ENCODE results near the gene STEAP1B.

STEAP1B gene

GRCh38 chr7:22430457-22430856 lies 69.5 kb downstream of the STEAP1B start:
- H3K9ac ChIP-seq (ENCODE audit: low read length in 2 of 2) = no peak overlapping the region
- no peaks in the 10 kb centered on the region for H3K36me3 ChIP-seq (ENCODE audit: control insufficient read depth in 2 of 2, insufficient read depth in 2 of 2, low read length in 2 of 2)
- no peaks in the 10 kb centered on the region for H3K4me1 ChIP-seq (ENCODE audit: control insufficient read depth, insufficient read depth, low read length)
- H3K27ac ChIP-seq (ENCODE audit: low read length) = no peak overlapping the region
- no peak overlapping the region for H3K4me3 ChIP-seq (ENCODE audit: low read length in 2 of 2)
- H3K9me3 ChIP-seq (ENCODE audit: control insufficient read depth in 2 of 2, low read length in 2 of 2) = no peaks in the 10 kb centered on the region
- H3K27me3 ChIP-seq (ENCODE audit: control insufficient read depth in 1 of 2, insufficient read depth in 2 of 2, low read length in 2 of 2) = no peaks in the 10 kb centered on the region

- Histone ChIP-seq H3K27me3 (ENCODE audit: control insufficient read depth in 1 of 2, insufficient read depth in 2 of 2, low read length in 2 of 2) (no peaks in the 10 kb centered on the region), H3K36me3 (ENCODE audit: control insufficient read depth in 2 of 2, insufficient read depth in 2 of 2, low read length in 2 of 2) (no peaks in the 10 kb centered on the region), H3K4me1 (ENCODE audit: control insufficient read depth, insufficient read depth, low read length) (no peaks in the 10 kb centered on the region), H3K9me3 (ENCODE audit: control insufficient read depth in 2 of 2, low read length in 2 of 2) (no peaks in the 10 kb centered on the region), H3K4me3 (ENCODE audit: low read length in 2 of 2) (no peak overlapping the region), H3K9ac (ENCODE audit: low read length in 2 of 2) (no peak overlapping the region), H3K27ac (ENCODE audit: low read length) (no peak overlapping the region)
Observed at GRCh38 chr7:22429386-22429785, 70.6 kb downstream of the STEAP1B start.

- H3K9ac ChIP-seq (ENCODE audit: low read length in 2 of 2) = no peak overlapping the region
- H3K27ac ChIP-seq (ENCODE audit: low read length) = no peak overlapping the region
- H3K36me3 ChIP-seq (ENCODE audit: control insufficient read depth in 2 of 2, insufficient read depth in 2 of 2, low read length in 2 of 2) = no peaks in the 10 kb centered on the region
- H3K9me3 ChIP-seq (ENCODE audit: control insufficient read depth in 2 of 2, low read length in 2 of 2) = no peaks in the 10 kb centered on the region
- H3K4me1 ChIP-seq (ENCODE audit: control insufficient read depth, insufficient read depth, low read length) = no peaks in the 10 kb centered on the region
- H3K4me3 ChIP-seq (ENCODE audit: low read length in 2 of 2) = no peak overlapping the region
- no peaks in the 10 kb centered on the region for H3K27me3 ChIP-seq (ENCODE audit: control insufficient read depth in 1 of 2, insufficient read depth in 2 of 2, low read length in 2 of 2)
Observed at GRCh38 chr7:22427855-22428254, 72.1 kb downstream of the STEAP1B start.

GRCh38 chr7:22427104-22427503 lies 72.9 kb downstream of the STEAP1B start:
- Histone ChIP-seq H3K4me1 (ENCODE audit: control insufficient read depth, insufficient read depth, low read length) (no peaks in the 10 kb centered on the region), H3K9me3 (ENCODE audit: control insufficient read depth in 2 of 2, low read length in 2 of 2) (no peaks in the 10 kb centered on the region), H3K4me3 (ENCODE audit: low read length in 2 of 2) (no peak overlapping the region), H3K27ac (ENCODE audit: low read length) (no peak overlapping the region), H3K36me3 (ENCODE audit: control insufficient read depth in 2 of 2, insufficient read depth in 2 of 2, low read length in 2 of 2) (no peaks in the 10 kb centered on the region), H3K9ac (ENCODE audit: low read length in 2 of 2) (no peak overlapping the region), H3K27me3 (ENCODE audit: control insufficient read depth in 1 of 2, insufficient read depth in 2 of 2, low read length in 2 of 2) (no peaks in the 10 kb centered on the region)

GRCh38 chr7:22426463-22427094 lies 73.4 kb downstream of the STEAP1B start:
- Histone ChIP-seq H3K36me3 (ENCODE audit: control insufficient read depth in 2 of 2, insufficient read depth in 2 of 2, low read length in 2 of 2) (no peaks in the 10 kb centered on the region), H3K27ac (ENCODE audit: low read length) (no peak overlapping the region), H3K27me3 (ENCODE audit: control insufficient read depth in 1 of 2, insufficient read depth in 2 of 2, low read length in 2 of 2) (no peaks in the 10 kb centered on the region), H3K9ac (ENCODE audit: low read length in 2 of 2) (no peak overlapping the region), H3K4me1 (ENCODE audit: control insufficient read depth, insufficient read depth, low read length) (no peaks in the 10 kb centered on the region), H3K4me3 (ENCODE audit: low read length in 2 of 2) (no peak overlapping the region), H3K9me3 (ENCODE audit: control insufficient read depth in 2 of 2, low read length in 2 of 2) (no peaks in the 10 kb centered on the region)

GRCh38 chr7:22425361-22425760 lies 74.6 kb downstream of the STEAP1B start:
- no peaks in the 10 kb centered on the region for H3K36me3 ChIP-seq (ENCODE audit: control insufficient read depth in 2 of 2, insufficient read depth in 2 of 2, low read length in 2 of 2)
- no peaks in the 10 kb centered on the region for H3K27me3 ChIP-seq (ENCODE audit: control insufficient read depth in 1 of 2, insufficient read depth in 2 of 2, low read length in 2 of 2)
- no peaks in the 10 kb centered on the region for H3K4me1 ChIP-seq (ENCODE audit: control insufficient read depth, insufficient read depth, low read length)
- no peak overlapping the region for H3K4me3 ChIP-seq (ENCODE audit: low read length in 2 of 2)
- no peak overlapping the region for H3K27ac ChIP-seq (ENCODE audit: low read length)
- H3K9me3 ChIP-seq (ENCODE audit: control insufficient read depth in 2 of 2, low read length in 2 of 2) = no peaks in the 10 kb centered on the region
- H3K9ac ChIP-seq (ENCODE audit: low read length in 2 of 2) = no peak overlapping the region

- Histone ChIP-seq H3K4me3 (ENCODE audit: low read length in 2 of 2) (no peak overlapping the region), H3K4me1 (ENCODE audit: control insufficient read depth, insufficient read depth, low read length) (no peaks in the 10 kb centered on the region), H3K9me3 (ENCODE audit: control insufficient read depth in 2 of 2, low read length in 2 of 2) (no peaks in the 10 kb centered on the region), H3K9ac (ENCODE audit: low read length in 2 of 2) (no peak overlapping the region), H3K27me3 (ENCODE audit: control insufficient read depth in 1 of 2, insufficient read depth in 2 of 2, low read length in 2 of 2) (no peaks in the 10 kb centered on the region), H3K36me3 (ENCODE audit: control insufficient read depth in 2 of 2, insufficient read depth in 2 of 2, low read length in 2 of 2) (no peaks in the 10 kb centered on the region), H3K27ac (ENCODE audit: low read length) (no peak overlapping the region)
Observed at GRCh38 chr7:22422831-22423615, 77.0 kb downstream of the STEAP1B start.

- Histone ChIP-seq H3K9ac (ENCODE audit: low read length in 2 of 2) (no peak overlapping the region), H3K27me3 (ENCODE audit: control insufficient read depth in 1 of 2, insufficient read depth in 2 of 2, low read length in 2 of 2) (no peaks in the 10 kb centered on the region), H3K27ac (ENCODE audit: low read length) (no peak overlapping the region), H3K9me3 (ENCODE audit: control insufficient read depth in 2 of 2, low read length in 2 of 2) (no peaks in the 10 kb centered on the region), H3K4me3 (ENCODE audit: low read length in 2 of 2) (no peak overlapping the region), H3K4me1 (ENCODE audit: control insufficient read depth, insufficient read depth, low read length) (no peaks in the 10 kb centered on the region), H3K36me3 (ENCODE audit: control insufficient read depth in 2 of 2, insufficient read depth in 2 of 2, low read length in 2 of 2) (no peaks in the 10 kb centered on the region)
Observed at GRCh38 chr7:22420973-22421635, 78.9 kb downstream of the STEAP1B start.

GRCh38 chr7:22420008-22420407 lies 80.0 kb downstream of the STEAP1B start:
- H3K27ac ChIP-seq (ENCODE audit: low read length) = no peak overlapping the region
- H3K9me3 ChIP-seq (ENCODE audit: control insufficient read depth in 2 of 2, low read length in 2 of 2) = no peaks in the 10 kb centered on the region
- no peaks in the 10 kb centered on the region for H3K4me1 ChIP-seq (ENCODE audit: control insufficient read depth, insufficient read depth, low read length)
- H3K27me3 ChIP-seq (ENCODE audit: control insufficient read depth in 1 of 2, insufficient read depth in 2 of 2, low read length in 2 of 2) = no peaks in the 10 kb centered on the region
- no peak overlapping the region for H3K9ac ChIP-seq (ENCODE audit: low read length in 2 of 2)
- H3K36me3 ChIP-seq (ENCODE audit: control insufficient read depth in 2 of 2, insufficient read depth in 2 of 2, low read length in 2 of 2) = no peaks in the 10 kb centered on the region
- no peak overlapping the region for H3K4me3 ChIP-seq (ENCODE audit: low read length in 2 of 2)

- no peaks in the 10 kb centered on the region for H3K27me3 ChIP-seq (ENCODE audit: control insufficient read depth in 1 of 2, insufficient read depth in 2 of 2, low read length in 2 of 2)
- no peak overlapping the region for H3K27ac ChIP-seq (ENCODE audit: low read length)
- H3K9me3 ChIP-seq (ENCODE audit: control insufficient read depth in 2 of 2, low read length in 2 of 2) = no peaks in the 10 kb centered on the region
- no peaks in the 10 kb centered on the region for H3K36me3 ChIP-seq (ENCODE audit: control insufficient read depth in 2 of 2, insufficient read depth in 2 of 2, low read length in 2 of 2)
- H3K4me3 ChIP-seq (ENCODE audit: low read length in 2 of 2) = no peak overlapping the region
- no peak overlapping the region for H3K9ac ChIP-seq (ENCODE audit: low read length in 2 of 2)
- no peaks in the 10 kb centered on the region for H3K4me1 ChIP-seq (ENCODE audit: control insufficient read depth, insufficient read depth, low read length)
Observed at GRCh38 chr7:22419488-22419887, 80.5 kb downstream of the STEAP1B start.
